Keratinocyte (primary cell): Measurements from ENCODE around the gene RPL23.

Source experiments
- EZH2 ChIP-seq: IDR thresholded peaks from one replicate; pipeline ENCODE4 v1.6.1; 2012; ENCODE audit warnings: inconsistent platforms, mild to moderate bottlenecking, low read length, moderate library complexity
- TF ChIP-seq, protein P1 (sequence below), 3 experiments: IDR thresholded peaks in 1 of 3; conservative IDR thresholded peaks in 1 of 3; optimal IDR thresholded peaks in 1 of 3; 2 replicates in 2 of 3; 3 replicates in 1 of 3; pipeline versions ENCODE3 to v1.5.1; 2011; ENCODE audit warnings: low read length in 3 of 3, mild to moderate bottlenecking in 3 of 3, moderate library complexity in 2 of 3, control low read depth in 1 of 3, inconsistent platforms in 1 of 3; ENCODE audit not compliant: insufficient read depth in 2 of 3; ENCODE audit errors: extremely low read depth in 1 of 3

DNA sequence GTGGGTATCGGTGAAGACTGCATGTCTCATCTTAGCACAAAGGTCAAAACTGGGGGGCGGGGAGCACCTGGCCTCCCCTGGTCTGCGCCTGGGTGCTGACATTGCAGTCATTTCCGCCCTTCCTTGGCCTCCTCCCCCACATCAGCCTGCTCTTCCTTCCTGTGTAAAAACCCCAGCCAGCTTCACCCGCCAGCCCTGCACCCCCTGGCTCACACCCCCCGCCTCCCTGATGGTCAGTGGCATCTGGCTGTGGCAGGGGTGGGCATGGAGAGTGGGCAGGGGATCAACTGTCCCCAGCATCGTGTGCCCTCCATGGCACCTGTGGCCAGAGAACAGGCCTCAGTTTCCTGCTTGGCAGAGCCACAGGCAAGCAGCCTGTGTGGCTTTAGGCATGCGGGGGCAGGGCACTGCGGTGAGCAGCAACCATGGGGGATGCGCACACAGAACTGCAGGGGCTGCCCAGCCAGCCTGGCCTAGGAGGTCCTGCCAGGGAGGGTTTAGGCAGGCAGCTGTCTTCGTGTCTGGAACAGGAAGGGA, 45.4 kb upstream of the RPL23 start:
- TF ChIP-seq EZH2, result no peak
- TF ChIP-seq, protein P1, sequence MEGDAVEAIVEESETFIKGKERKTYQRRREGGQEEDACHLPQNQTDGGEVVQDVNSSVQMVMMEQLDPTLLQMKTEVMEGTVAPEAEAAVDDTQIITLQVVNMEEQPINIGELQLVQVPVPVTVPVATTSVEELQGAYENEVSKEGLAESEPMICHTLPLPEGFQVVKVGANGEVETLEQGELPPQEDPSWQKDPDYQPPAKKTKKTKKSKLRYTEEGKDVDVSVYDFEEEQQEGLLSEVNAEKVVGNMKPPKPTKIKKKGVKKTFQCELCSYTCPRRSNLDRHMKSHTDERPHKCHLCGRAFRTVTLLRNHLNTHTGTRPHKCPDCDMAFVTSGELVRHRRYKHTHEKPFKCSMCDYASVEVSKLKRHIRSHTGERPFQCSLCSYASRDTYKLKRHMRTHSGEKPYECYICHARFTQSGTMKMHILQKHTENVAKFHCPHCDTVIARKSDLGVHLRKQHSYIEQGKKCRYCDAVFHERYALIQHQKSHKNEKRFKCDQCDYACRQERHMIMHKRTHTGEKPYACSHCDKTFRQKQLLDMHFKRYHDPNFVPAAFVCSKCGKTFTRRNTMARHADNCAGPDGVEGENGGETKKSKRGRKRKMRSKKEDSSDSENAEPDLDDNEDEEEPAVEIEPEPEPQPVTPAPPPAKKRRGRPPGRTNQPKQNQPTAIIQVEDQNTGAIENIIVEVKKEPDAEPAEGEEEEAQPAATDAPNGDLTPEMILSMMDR (optimal IDR thresholded peaks at IDR 0.05 in 1 of 3, IDR thresholded peaks at IDR 0.05 in 1 of 3, conservative IDR thresholded peaks at IDR 0.05 in 1 of 3; ENCODE audit: extremely low read depth in 1 of 3, insufficient read depth in 2 of 3, low read length in 3 of 3), result no peak
